Measurements from ENCODE around the gene CELF2.

CELF2 gene

DNA sequence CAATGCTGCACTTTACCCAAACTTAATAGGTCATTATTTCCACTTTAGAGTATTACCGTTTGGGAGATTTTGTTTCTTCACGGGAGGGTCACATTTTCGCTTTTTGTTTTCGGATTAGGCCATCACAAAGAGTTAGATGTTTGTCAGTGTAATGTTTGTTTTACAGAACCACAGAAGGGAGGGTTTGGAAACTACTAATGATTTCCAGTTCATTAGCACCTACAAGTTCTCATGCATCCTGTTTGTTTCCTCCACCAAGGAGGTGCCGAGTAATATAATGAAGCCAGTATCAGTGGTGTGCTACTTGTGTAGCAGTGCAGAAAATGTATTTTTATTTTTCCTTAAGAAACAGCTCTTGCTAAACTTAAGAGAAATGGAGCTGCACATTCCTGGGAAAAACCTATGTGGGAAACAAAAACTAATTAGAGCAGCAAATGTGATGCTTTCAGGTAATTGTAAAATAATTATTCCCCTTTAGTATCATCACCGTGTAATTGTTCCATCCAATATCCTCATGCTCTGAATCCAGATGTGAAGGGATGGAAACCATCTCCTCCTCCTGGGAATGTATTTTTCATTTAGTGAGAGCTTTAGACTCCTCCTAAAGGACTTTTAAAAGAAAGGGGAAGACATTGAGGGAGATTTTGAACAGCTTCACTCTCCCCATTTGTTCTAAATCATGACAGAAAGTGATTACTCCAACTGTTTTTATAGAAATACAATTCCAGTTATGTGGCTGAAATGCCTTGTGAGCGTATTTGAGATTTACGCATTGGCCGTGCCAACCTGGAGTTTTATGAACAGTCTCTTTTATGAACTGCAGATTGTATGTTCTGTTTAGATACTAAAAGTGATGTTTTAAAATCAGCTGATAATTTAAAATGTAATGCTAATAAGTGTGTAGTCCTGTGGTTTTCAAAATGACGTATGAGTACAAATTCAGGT, 5.6 kb downstream of the CELF2 start:
- DNase-seq, result no peak

DNA sequence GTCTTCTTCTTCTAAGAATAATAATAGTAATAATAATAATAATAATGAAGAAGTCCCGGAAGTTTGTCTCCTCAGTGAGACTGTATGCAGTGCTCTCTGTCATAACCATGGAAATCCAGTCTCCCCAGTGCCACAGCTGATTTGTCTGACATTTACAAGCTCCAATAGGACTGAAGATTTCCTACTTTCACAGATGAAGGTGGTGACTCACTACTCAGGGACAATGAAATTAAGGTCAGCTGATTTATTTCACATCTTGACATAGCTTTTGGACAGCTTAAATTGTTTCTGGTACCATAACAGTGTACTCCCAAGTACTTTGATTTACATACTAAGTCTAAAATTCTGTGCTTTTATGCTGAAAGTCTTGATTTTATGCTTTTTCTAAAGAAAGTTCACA, 6.9 kb downstream of the CELF2 start:
- DNase-seq, result no peak

DNA sequence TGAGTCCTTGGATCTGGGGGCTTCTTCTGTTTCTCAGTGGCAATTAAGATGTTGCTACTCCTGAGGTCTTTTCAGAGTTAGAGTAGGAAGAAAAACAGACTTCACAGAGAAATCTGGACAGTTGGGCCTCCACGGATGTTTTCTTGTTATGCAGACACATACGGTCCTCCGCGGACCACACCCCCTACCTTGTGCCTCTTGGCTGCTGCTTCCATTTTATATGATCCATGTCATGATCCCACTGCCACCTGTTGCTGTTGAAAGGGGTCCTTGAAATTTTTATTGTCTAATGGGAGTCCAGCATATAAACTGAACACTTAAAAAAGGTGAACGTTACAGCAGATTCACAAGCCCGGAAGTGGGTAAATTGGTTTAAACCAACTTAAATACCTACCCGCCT, 8.3 kb downstream of the CELF2 start:
- DNase-seq, result no peak

DNA sequence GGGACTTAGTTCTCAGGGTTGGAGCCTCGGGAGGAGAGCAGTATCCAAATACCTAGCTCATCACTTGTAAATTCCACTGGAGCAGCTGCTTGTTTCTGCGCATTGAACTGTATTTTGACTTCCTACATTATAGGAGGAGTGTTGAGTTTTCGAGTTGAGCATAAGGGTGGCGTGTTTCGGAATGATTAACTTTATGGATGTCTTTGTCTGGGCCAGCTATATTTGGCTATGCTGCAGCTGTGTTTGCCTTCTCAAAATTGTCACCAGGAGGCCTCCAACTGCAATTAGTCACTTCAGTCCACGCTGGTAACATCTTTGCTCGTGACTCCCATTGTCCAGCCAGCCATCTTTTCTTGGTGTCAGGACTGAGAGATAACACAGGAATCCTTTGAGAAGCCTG, 9.1 kb downstream of the CELF2 start:
- no peak for DNase-seq

DNA sequence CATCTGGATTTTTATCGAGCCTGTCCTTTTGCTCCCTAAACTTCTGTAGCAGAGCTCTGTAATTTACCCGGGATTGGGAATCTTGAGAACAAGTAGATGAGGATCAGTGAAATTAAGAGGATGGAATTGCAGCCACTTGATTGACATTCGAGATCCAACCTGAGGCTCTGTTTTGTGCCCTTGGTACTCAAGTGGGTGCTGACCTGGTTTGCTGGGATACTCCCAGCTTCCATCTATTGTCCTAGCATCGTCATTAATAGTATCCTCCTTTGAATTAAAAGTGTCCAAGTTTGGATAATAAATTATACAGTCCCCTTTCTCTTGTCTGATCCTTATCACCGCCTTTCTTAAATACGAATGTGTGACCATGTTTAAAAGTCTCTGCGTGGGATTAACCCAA, 17.1 kb downstream of the CELF2 start:
- DNase-seq, result no peak

DNA sequence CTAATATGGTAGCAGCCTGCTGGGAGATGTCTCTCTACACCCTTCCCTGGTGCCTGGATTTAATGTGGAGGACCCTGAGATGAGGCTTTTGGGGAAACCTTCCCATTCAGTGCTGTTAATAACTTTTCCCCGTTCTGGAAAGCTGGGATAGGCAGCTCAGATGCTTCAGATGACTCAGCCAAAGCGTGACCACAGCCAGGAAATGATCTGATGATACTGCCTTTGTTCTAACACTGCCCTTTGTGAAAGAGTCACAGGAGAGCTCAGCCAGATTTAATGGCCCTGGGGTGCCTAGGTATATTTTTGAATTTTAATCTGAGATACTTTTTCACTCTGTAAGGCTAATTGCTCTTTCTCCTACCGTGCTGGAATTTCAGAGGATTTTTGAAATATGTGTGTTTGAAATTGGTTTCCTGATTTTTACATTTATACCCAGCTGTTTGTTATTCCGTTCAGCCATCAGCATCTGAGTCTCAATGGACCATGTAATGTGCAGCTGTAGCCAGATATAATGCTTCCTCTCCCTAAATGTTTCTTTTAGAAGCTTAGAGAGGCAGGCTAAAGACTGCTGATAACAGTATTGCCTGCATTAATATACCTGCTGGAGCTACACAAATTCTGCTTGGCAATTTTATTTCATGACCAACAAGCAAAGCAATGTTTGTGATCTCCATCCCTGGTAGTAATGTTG, 17.8 kb downstream of the CELF2 start:
- no peak for DNase-seq

DNA sequence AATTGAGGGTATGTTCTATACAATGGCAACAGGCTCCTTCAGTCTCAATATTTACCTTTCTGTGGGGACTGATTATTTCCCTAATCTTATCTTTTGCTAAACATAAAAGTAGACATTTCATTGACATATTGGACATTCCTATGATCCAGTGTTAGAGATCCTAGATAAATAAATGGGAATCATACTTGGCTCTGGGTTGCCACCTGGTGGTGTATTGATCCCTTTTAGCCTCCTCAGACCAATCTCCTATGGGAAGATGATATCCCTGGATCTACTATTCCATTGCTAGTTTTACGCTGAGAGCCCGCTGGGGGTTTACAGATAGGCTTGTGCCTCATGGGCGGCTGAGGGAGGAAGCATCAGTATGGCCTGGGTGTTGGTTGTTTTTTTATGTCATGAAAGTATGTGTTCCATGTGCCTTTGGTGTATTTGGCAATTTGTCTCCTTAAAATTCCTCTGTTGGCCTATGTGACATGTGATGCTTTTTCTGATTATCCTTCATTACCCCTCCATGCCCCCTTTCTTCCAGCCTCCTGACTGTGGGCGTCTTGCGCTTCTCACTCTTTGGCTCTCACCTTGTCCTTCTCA, 18.8 kb downstream of the CELF2 start:
- DNase-seq, result no peak

DNA sequence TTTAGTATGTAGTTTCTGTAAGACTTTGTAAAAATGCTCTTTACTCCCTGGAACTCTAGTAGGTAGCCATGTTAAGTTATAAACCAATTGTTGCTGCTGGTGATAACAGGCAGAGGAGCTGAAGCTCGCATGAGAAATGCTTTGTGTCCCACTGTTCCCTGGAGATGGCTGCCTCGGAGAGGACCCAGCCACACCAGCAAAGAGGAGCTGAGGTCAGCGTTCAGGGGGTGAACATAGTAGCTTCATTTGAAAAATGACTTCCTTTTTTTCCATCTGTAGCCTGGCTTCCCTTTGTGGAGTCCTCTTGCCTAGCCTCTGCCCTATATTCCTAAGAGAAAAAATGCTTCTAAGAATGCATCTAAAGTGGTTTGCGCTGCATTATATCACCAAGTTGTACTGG, 20.3 kb downstream of the CELF2 start:
- no peak for DNase-seq

DNA sequence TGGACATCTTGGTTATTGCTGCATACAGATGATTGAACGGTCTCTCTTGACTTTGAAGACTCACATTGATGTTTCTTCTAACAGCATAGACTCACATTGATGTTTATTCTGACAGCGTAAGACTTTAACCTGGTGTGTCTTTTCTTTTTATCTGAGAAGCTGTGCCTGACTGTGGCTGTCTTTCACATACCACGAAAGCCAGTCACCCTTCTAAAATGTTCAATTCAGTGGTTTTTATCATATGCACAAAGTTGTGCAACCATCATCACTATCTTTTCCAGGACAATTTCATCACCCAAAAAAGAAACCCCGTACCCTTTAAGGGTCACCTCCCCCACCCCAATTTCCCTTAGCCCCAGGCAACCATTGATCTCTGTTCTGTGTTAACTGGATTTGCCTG, 24.7 kb downstream of the CELF2 start:
- DNase-seq, result no peak

DNA sequence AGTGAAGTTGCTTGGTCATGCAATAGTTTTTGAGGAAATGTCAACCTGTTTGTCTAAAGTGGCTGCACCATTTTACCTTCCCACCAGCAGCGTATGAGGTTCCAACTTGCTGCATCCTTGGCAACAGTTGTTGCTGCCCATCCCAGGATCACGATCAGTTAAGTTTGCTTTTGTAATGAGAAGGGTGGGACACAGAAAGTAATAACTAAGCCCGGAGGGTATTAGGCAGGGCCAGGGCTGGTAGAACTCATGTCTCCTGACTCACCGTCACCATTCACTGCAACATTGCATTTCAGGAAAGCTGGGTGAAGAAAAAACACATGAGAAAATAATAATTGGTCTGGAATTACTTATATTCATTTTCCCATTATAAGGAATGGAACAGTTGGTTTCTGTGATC, 25.4 kb downstream of the CELF2 start:
- DNase-seq, result no peak

DNA sequence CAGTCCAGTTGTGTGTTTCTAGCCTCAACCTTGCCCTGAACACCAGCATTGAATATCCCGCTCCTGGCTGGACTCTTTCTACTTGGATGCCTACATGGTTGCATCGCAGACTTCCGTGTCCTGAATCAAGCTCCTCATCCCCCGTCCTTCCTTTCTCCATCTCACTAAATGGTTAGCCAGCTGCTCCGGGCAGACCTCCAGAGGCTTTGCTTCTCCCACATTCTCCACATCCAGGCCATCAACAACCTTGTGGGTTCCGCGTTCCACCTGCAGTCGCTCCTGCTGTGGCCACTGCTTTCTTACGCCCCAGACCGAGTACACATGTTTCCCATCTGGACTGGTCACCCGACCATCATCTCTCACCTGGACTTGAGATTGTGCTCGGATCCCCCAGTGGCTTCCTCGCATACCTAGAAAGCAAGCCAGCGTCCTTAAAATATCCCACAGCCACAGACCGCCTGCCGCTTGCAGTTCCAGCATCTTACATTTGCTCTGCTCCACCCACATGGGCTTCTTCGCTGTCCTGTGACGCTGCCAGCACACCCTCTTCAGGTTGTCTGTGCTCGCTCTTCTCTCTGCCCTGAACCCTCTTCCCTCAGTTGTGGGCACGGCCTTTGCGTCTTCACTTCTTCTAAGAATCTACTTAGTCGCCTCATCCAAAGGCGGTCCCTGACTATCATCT, 25.9 kb downstream of the CELF2 start:
- no peak for DNase-seq

DNA sequence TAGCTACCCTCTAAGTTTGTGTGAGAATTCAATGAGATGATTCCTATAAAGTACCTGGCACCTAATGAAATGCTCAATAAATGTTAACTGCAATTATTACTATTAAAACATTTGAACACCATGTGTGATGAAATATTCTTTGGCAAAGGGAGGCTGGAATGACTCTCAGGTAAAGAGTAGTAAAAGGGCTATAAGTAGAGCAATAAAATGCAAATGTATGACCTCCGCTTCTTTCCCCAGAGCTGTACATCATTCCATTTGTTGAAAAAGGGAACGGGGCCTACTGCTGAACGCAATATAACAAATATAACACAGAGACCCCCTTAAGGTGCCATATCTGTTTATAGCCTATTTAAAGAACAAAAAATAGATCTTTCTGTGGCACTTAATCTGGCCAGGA, 27.8 kb downstream of the CELF2 start:
- no peak for DNase-seq

DNA sequence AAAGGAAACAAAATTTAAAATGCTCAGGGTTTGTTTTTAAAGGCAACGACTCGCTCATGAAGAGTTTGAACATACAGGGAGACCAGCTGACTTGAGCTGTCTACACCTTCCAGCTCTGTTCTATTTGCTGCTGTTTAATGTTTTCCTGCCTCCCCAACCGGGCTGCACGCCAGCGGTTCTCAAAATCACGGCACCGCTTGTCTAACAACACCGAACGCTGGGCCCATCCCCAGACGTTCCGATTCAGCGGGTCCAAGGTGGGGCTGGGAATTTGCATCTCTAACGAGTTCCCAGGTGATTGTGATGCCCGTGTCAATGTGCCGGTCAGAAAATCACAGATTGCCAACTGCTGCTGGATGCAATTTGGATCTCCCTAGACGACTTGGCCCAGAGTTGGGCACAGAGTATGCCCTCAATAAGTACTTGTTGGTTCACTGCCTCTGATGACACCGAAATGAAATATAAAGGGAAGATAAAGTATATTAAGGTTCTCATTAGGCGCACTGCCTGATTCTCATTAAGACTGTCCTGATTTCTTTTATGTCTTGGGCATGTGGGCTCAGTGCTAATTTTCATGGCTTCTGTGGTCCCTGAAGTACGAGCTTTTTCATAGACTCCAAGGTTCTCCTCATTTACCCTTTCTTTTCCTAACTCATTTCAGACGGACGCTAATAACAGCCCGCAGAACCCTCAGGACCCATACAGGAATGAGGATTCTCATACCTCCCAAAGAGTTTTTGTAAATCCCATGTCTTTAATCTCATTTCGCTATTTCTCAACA, 28.5 kb downstream of the CELF2 start:
- no peak for DNase-seq

DNA sequence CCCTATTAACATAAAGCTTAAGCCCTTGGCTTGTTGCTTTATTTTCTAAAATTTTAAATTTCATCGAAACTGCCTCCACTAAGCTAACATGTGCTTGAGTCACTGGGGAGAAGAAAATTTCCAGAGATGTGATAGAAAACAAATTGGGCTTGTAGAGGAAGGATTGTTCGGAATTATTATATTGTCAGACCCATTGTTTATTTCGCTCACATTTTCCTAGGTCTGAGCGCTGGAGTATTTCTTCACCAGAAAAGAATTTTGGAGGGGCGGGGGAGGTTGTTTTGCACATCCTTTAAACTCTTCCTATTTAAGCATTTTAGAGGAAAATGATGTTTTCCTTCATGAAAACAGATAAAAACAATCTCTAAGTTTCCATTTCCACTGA, 29.1 kb downstream of the CELF2 start:
- DNase-seq, result no peak

DNA sequence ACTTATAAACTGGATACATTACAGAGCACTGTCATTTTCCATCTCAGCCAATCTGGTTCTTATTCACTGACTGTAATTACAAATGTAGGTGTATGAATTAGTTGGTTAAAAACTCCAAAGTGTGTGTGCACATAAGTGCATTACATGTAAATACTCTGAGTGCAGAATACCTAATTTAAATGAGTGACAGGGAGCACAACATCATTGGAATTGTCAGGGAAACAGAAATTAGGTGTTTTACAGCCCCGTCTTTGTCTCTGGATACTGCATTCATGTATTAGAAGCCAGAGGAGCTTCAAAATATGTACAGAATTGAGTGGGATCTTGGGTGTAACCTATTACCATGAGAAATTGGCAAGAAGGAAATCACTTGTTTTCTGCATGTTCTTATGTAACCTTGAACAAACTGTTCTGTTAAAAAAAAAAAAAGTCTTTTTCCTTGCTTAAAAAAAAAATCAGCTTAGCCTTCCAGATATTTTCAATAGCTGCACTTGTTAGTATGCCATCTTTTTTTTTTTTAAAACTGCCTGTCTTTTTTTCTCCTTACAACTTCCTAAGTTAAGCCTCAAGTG, 31.1 kb downstream of the CELF2 start:
- no peak for DNase-seq

DNA sequence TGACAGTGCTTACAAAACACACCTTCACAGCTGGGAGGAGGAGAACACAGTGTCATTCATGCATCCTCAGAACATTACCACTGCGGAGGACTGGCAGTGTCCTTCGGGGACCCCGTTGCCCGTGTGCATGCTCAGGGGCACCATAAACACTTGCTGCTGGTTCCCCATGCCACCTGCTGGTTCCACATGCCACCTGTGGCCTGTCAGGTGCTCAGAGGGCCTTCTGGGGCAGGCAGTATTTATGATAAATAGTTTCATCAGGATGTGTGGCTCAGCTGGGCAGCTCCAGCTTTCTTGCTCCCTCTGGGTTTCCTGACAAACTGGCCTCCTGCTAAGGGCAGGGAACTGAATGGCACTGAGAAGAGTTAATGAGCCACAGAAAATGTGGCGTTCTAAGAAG, 32.1 kb downstream of the CELF2 start:
- no peak for DNase-seq

DNA sequence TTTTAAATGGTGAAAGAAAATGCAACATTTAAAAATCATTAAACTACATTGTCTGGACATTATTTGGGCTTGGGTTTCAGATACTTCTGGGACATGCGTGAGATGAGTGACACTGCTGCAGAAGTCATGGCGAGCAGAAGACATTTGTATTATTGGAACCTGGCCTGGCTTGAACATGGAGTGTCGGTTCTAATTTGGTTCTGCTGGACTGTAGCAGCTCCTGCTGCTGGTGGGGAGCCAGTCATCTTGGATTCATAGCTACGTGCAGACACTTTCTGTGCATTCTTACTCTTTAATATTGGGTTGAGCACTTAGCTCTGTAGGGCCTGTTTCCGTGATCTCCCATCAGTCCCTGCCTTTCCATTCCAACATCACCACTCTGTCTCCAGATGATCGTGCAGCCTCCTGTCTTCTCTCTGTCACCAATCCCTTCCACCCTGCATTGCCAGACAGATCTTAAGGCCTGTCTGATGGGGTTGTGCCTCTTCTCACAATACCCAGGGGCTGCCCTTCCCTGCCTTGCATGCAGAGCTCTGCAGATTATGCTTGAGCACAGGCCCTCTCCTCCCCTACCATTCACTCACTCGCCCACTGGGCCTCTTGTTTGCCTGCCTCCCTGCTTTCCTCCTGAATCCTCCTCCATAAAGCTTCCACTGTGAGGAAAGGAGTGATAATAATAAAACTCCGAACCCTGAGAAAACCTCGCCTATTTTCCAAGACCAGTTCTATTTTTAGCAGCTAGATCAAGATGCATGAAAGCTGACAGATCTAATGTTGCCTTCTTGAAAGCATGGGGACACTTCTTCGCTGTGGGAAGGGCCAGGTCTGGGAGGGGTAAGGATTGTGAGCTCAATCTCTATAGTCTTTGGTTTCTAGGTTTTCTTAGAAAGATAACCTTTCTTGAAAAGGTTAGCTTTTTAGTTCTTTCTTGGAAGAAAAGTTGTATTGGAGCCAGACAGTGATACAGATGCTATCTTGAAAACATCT, 32.9 kb downstream of the CELF2 start:
- no peak for DNase-seq

DNA sequence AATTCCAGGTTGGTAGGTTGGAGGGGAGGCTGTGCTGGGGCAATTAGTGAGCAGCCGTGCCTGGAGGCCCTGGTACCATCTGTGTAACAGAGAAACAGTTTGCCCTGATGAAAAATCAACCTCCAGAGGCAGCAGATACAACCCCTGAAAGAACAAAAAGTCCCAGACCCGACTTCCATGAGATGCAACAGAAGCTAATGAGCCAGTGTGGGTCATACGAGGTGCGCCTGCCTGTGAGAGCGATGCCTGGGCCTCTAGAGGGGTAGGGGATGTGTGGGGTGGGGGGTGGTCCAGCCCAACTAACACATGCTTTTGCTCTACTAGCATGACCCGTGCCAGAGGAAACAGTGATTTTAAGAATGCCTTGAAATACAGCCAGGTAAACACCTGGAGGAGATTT, 39.3 kb downstream of the CELF2 start:
- DNase-seq, result no peak

DNA sequence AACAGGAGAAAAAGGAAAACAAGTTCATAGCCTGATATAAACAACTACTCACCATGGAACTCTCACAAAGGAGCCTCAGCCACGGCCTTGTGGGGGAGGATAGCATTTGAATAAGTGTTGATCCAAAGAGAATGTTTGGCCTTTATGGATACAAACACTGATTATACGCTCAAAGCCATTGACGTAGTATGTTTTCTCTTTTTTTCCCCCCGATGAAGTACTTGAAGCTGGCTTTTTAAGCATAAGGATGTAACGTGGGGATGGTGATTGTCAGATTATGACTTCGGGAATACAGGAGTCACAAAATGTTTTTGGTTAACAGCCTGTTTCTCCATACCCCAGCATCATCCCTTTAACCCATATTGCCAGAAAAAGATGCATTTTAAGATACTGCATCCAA, 39.8 kb downstream of the CELF2 start:
- DNase-seq, result no peak

DNA sequence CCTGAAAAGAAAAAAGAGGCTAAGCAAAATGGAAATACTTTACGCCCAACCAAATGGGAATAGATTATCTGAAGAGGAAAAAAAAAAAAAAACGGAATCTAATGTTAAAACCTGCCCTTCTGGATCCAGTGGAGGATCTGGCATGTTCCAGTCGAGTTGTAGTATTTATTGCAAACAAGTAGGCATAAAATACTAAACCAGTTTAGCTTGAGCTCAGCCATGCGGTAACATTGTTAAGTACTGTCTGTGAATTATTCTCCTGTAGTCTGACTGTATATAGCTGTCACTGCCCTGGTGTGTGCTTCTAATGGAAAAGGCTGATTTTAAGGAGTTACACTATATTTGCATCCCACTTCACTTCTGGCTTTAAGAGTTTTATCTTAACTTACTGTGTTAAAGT, 40.3 kb downstream of the CELF2 start:
- no peak for DNase-seq

DNA sequence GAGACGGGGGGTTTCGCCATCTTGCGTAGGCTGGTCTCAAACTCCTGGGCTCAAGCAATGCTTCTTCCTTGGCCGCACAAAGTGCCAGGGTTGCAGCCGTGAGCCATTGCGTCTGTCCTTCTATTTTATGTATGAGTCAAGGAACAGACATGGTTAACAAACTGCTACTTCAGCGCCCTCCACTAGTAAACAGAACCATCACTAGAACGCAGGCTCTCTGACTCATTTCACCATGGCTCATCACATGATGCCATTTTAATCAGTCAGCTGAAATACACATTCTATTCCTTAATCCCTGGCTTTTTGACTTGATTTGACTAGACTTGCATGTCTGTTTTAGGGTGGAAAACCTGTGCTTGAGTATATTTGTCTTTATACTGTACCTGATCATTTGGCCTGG, 41.3 kb downstream of the CELF2 start:
- no peak for DNase-seq
